Naive thymus-derived CD4-positive, alpha-beta T cell (primary cell): ENCODE measurements around the gene LTBP3. TPM values are rescaled to one million over a fixed set of nuclear protein-coding genes. Genes with fewer than 3 reads are reported as not detected.
A peak's percentile ranks its signal among the peaks of the same experiment; 100 is the strongest.
"Not testable (repeated sequence)": the region's sequence is repeated elsewhere in the genome, so short reads cannot be mapped to it uniquely, and the experiment has no call there.

Experiments used
- ATAC-seq: fragments of 150-1000 bp; cut with Tn5 transposase; 2 replicates; pipeline ENCODE4 v1.10.0; 2021; ENCODE audit warnings: mild to moderate bottlenecking, moderate library complexity
- CTCF ChIA-PET: fragments of 350-600 bp; sonication (Branson Sonifier 250); formaldehyde crosslinking; loops from one replicate; lab custom pipeline; 2021; ENCODE audit warnings: antibody characterized with exemption; lab: Charles Lee
- POLR2A ChIA-PET: fragments of 350-600 bp; sonication (Branson Sonifier 250); formaldehyde crosslinking; loops from one replicate; lab custom pipeline; 2021; ENCODE audit warnings: antibody characterized with exemption, inconsistent platforms; lab: Charles Lee
- DNase-seq, 9 donors: peaks; one replicate each; pipeline versions ENCODE4 v3.0.0 to v3.0.0-alpha.2; 2020 to 2022; ENCODE audit warnings: mixed read lengths in 1 of 9
- H3K27ac ChIP-seq: one replicate; pipeline ENCODE4 v1.7.0; 2013; ENCODE audit warnings: mild to moderate bottlenecking, low read depth, low read length, moderate library complexity
- H3K27me3 ChIP-seq, 2 donors: one replicate each; pipeline ENCODE4 v1.7.0; 2013; ENCODE audit warnings: low read length in 2 of 2, mild to moderate bottlenecking in 2 of 2, moderate library complexity in 2 of 2; ENCODE audit not compliant: control insufficient read depth in 2 of 2, insufficient read depth in 2 of 2
- H3K36me3 ChIP-seq, 3 experiments: 1 replicate in 2 of 3; 2 replicates in 1 of 3; pipeline ENCODE4 v1.7.0; 2013; ENCODE audit warnings: low read length in 3 of 3, mild to moderate bottlenecking in 3 of 3, moderate library complexity in 1 of 3; ENCODE audit not compliant: insufficient read depth in 3 of 3, control insufficient read depth in 2 of 3
- H3K4me1 ChIP-seq, 2 donors: one replicate each; pipeline ENCODE4 v1.7.0; 2013; ENCODE audit warnings: low read length in 2 of 2, mild to moderate bottlenecking in 2 of 2, moderate library complexity in 1 of 2; ENCODE audit not compliant: control insufficient read depth in 2 of 2, insufficient read depth in 2 of 2
- H3K4me3 ChIP-seq: 2 replicates; pipeline ENCODE4 v1.7.0; 2013; ENCODE audit warnings: mild to moderate bottlenecking, low read length
- H3K9me3 ChIP-seq, 3 experiments: 1 replicate in 2 of 3; 2 replicates in 1 of 3; pipeline ENCODE4 v1.7.0; 2013; ENCODE audit warnings: low read length in 3 of 3; ENCODE audit not compliant: control insufficient read depth in 2 of 3
- H3K27ac Mint-ChIP-seq, 9 donors: one replicate each; pipeline ENCODE4 v1.8.0; 2020 to 2022; ENCODE audit warnings: mixed read lengths in 9 of 9, mild to moderate bottlenecking in 8 of 9, moderate library complexity in 5 of 9, inconsistent platforms in 2 of 9
- H3K27me3 Mint-ChIP-seq, 5 donors: one replicate each; pipeline ENCODE4 v1.8.0; 2021 to 2022; ENCODE audit warnings: mixed read lengths in 5 of 5, mild to moderate bottlenecking in 1 of 5
- H3K36me3 Mint-ChIP-seq, 5 donors: one replicate each; pipeline ENCODE4 v1.8.0; 2020 to 2022; ENCODE audit warnings: mixed read lengths in 5 of 5, mild to moderate bottlenecking in 3 of 5, inconsistent platforms in 1 of 5
- H3K4me1 Mint-ChIP-seq, 7 donors: one replicate each; pipeline ENCODE4 v1.8.0; 2020 to 2022; ENCODE audit warnings: mixed read lengths in 7 of 7, mild to moderate bottlenecking in 3 of 7, inconsistent platforms in 1 of 7
- H3K4me3 Mint-ChIP-seq, 10 donors: one replicate each; pipeline ENCODE4 v1.8.0; 2020 to 2022; ENCODE audit warnings: mild to moderate bottlenecking in 10 of 10, mixed read lengths in 10 of 10, moderate library complexity in 6 of 10, inconsistent platforms in 2 of 10
- H3K9me3 Mint-ChIP-seq, 11 donors: one replicate each; pipeline ENCODE4 v1.8.0; 2020 to 2022; ENCODE audit warnings: mixed read lengths in 11 of 11, mild to moderate bottlenecking in 4 of 11, inconsistent platforms in 1 of 11, moderate library complexity in 1 of 11
- intact Hi-C, 2 donors: fragments of 100-400 bp; cut with micrococcal nuclease; formaldehyde crosslinking; loops; one replicate each; pipeline ENCODE4 v1.15.1; 2023
- polyA plus RNA-seq, 2 donors: library from polyadenylated mRNA; unstranded; fragments of 300-500 nt; fragmentation: Illumina TruSeq; gene quantifications; one replicate each; pipeline ENCODE4 v1.2.3, GENCODE V29; 2021
- total RNA-seq, 6 experiments: library from RNA in 5 of 6; stranded (reverse) in 5 of 6; gene quantifications; 1 replicate in 5 of 6; 2 replicates in 1 of 6; pipeline ENCODE4 v1.2.3 and lab custom pipeline; 2021 to 2026

LTBP3 gene
- total and polyA plus RNA-seq, 7 experiments from 2014 or later = 18.7 to 288 (median 216) TPM

DNA sequence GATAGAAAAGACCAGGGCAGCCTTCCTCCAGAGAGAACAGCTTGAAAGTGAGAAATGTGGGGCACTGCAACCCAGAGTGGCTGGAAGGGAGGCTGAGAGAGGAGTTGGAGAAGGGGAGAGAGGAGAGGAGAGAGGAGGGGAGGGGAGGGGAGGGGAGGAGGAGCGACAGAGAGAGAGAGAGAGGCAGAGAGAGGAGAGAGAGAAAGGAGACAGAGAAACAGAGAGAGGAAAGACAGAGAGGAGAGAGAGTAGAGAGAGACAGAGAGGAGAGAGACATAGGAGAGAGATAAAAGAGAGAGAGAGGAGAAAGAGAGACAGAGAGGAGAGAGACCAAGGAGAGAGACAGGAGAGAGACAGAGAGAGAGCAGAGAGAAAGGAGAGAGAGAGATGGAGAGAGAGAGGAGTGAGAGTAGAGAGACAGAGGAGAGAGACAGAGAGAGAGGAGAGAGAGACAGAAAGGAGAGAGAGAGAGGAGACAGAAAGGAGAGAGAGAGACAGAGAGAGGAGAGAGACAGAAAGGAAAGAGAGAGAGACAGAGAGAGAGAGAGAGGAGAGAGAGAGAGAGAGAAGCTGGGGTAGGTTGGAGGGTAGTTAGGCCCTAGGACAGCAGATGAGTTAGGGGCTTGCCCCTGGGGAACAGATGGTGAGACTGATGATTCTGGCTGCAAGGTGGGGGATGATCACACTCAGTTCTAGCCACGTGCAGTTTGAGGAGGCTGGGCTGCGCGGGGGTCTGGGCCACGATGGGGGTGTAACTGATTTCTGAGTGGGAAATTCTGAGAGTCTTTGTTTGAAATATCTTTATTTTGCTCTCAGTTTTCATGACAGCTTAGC lies 41.8 kb downstream of the LTBP3 start:
- Histone ChIP-seq H3K9me3 (no peaks in the 10 kb centered on the region), H3K4me1 (no peaks in the 10 kb centered on the region), H3K27ac (no peak overlapping the region), H3K36me3 (no peaks in the 10 kb centered on the region), H3K4me3 (no peak overlapping the region), H3K27me3 (no peaks in the 10 kb centered on the region)
- Mint-ChIP-seq H3K4me1 (peaks cover 9 to 11% (median 11%) of the 10 kb centered on the region in 7 donors), H3K4me3 (peak overlapping the region in 1 of 10 donors; percentile 48), H3K36me3 (no peaks in the 10 kb centered on the region), H3K27me3 (no peaks in the 10 kb centered on the region), H3K27ac (peak overlapping the region; percentile 13 to 92 (median 68)), H3K9me3 (no peaks in the 10 kb centered on the region)
- peak in 1 of 9 donors; percentile 13 for DNase-seq
- POLR2A ChIA-PET = interaction anchor here (1.1 to 9.6 kb wide), 8 partner anchors 9 to 92 kb away, joined by 3 to 97 read pairs (median 6); partner anchors contain the start of gene MALAT1
- CTCF ChIA-PET = interaction anchor here (0.5 to 0.9 kb wide), 3 partner anchors 72 to 740 kb away, joined by 3 to 4 read pairs (median 3); no protein-coding TSS in a partner anchor
- intact Hi-C loops = no loop called here
- ATAC-seq = peak; percentile 26

DNA sequence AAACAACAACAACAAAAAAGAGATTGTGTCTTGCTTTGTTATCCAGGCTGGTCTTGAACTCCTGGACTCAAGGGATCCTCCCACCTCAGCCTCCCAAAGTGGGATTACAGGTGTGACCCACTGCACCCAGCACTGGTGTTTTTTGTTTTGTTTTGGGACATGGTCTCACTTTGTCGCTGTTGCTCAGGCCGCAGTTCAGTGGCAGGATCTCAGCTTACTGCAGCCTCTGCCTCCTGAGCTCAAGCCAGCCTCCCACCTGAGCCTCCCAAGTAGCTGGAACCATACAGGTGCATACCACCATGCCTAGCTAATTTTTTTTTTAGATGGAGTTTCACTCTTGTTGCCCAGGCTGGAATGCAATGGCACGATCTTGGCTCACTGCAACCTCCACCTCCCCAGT lies 45.8 kb downstream of the LTBP3 start:
- H3K36me3 ChIP-seq, H3K27me3 Mint-ChIP-seq, H3K9me3 ChIP-seq, H3K27ac ChIP-seq, H3K4me3 ChIP-seq, H3K27ac Mint-ChIP-seq, H3K36me3 Mint-ChIP-seq, H3K4me3 Mint-ChIP-seq, H3K27me3 ChIP-seq, DNase-seq, ATAC-seq: not testable (repeated sequence)
- H3K9me3 Mint-ChIP-seq = peaks cover 0 to 11% (median 0%) of the 10 kb centered on the region in 11 donors
- ChIA-PET POLR2A (interaction anchor here (1.1 to 27.5 kb wide), 7 partner anchors 9 to 157 kb away, joined by 3 to 2591 read pairs (median 22); partner anchors contain the start of genes MALAT1 and NEAT1), CTCF (interaction anchor here (0.8 to 1.4 kb wide), 6 partner anchors 41 to 197 kb away, joined by 3 to 7 read pairs (median 4); no protein-coding TSS in a partner anchor)
- H3K4me1 ChIP-seq = peaks cover 4 to 13% of the 10 kb centered on the region in 2 donors
- peaks cover 20 to 28% (median 25%) of the 10 kb centered on the region in 7 donors for H3K4me1 Mint-ChIP-seq
- intact Hi-C loops = loop anchor here in 1 of 2 donors (5.0 kb wide), 1 partner anchor 400 kb away; the partner anchor contains the start of gene TM7SF2

DNA sequence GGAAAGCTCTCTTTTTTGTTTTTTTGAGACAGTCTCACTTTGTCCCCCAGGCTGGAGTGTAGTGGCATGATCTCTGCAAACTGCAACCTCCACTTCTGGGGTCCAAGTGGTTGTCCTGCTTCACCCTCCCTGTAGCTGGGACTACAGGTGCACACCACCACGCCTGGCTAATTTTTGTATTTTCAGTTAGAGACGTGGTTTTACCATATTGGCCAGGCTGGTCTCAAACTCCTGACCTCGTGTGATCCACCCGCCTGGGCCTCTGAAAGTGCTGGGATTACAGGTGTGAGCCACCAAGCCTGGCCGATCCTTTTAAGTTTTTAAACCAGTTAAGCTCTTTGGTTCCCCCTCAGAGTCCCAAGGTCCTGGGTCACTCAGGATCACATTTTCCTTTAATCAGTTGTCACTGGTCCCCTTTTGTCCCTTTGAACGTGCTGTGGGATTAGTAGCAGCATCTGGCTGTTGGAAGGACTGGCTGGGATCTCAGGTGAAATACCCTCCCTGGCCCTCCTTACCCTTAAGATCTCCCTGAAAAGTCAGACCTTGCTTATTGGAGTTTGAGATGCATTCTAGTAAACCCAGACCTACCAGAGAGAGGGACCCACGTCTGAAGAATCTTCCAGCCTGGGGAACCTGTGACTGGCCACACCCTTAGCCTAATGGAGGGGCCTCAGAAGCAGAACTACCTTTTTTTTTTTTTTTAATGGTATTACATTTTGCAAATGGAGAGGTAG lies 51.2 kb downstream of the LTBP3 start:
- Mint-ChIP-seq H3K4me1 (peaks cover 46 to 56% (median 49%) of the 10 kb centered on the region in 7 donors), H3K36me3 (peaks cover 23 to 33% (median 31%) of the 10 kb centered on the region in 5 donors), H3K27me3 (peaks cover 0 to 4% (median 0%) of the 10 kb centered on the region in 5 donors), H3K27ac (peak overlapping the region in 8 of 9 donors; percentile 78 to 92 (median 88)), H3K9me3 (peaks cover 0 to 22% (median 0%) of the 10 kb centered on the region in 11 donors), H3K4me3 (no peak overlapping the region)
- POLR2A ChIA-PET = interaction anchor here (0.6 to 27.5 kb wide), 36 partner anchors 9 to 383 kb away, joined by 3 to 2591 read pairs (median 4); partner anchors contain the start of genes CCDC85B, DPF2, FAM89B and FRMD8
- Histone ChIP-seq H3K4me3 (peak overlapping the region; percentile 99), H3K9me3 (no peaks in the 10 kb centered on the region), H3K4me1 (peaks cover 35 to 38% of the 10 kb centered on the region in 2 donors), H3K27ac (peak overlapping the region; percentile 99), H3K36me3 (peaks cover 42 to 45% (median 43%) of the 10 kb centered on the region in 3 experiments), H3K27me3 (no peaks in the 10 kb centered on the region)
- intact Hi-C loops = loop anchor here in 1 of 2 donors (1.0 kb wide), 1 partner anchor 8 kb away; the partner anchor contains the start of gene MALAT1
- ATAC-seq (peak; percentile 57), DNase-seq (peak in 7 of 9 donors; percentile 40 to 65 (median 58))
- CTCF ChIA-PET = interaction anchor here (0.7 to 7.8 kb wide), 9 partner anchors 9 to 281 kb away, joined by 3 to 90 read pairs (median 9); partner anchors contain the start of gene MALAT1

DNA sequence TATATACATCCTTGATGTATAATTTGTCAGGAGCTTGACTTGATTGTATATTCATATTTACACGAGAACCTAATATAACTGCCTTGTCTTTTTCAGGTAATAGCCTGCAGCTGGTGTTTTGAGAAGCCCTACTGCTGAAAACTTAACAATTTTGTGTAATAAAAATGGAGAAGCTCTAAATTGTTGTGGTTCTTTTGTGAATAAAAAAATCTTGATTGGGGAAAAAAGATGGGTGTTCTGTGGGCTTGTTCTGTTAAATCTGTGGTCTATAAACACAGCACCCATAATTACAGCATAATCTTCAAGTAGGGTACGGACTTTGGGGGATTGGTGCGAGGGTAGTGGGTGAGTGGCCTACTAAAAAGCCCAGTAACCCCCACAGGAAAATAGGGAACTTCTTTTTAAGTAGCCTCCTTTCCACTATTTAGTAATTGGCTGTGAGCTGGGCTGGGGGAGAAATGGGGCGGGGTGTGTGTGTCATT lies 51.8 kb downstream of the LTBP3 start:
- Histone ChIP-seq H3K4me3 (peak overlapping the region; percentile 99), H3K4me1 (peaks cover 35 to 38% of the 10 kb centered on the region in 2 donors), H3K27me3 (no peaks in the 10 kb centered on the region), H3K27ac (peak overlapping the region; percentile 99), H3K9me3 (no peaks in the 10 kb centered on the region), H3K36me3 (peaks cover 48 to 52% (median 49%) of the 10 kb centered on the region in 3 experiments)
- intact Hi-C loops = no loop called here
- H3K4me3 Mint-ChIP-seq = no peak overlapping the region
- CTCF ChIA-PET = interaction anchor here (0.7 to 7.8 kb wide), 9 partner anchors 8 to 124 kb away, joined by 3 to 90 read pairs (median 7); partner anchors contain the start of gene MALAT1
- H3K36me3 Mint-ChIP-seq = peaks cover 23 to 33% (median 31%) of the 10 kb centered on the region in 5 donors
- peaks cover 0 to 24% (median 0%) of the 10 kb centered on the region in 11 donors for H3K9me3 Mint-ChIP-seq
- peaks cover 46 to 59% (median 49%) of the 10 kb centered on the region in 7 donors for H3K4me1 Mint-ChIP-seq
- DNase-seq (peak in 1 of 9 donors; percentile 43), ATAC-seq (no peak)
- H3K27ac Mint-ChIP-seq = peak overlapping the region in 8 of 9 donors; percentile 78 to 92 (median 88)
- POLR2A ChIA-PET = interaction anchor here (0.6 to 27.5 kb wide), 32 partner anchors 9 to 384 kb away, joined by 3 to 2591 read pairs (median 4); partner anchors contain the start of genes CCDC85B, DPF2, FAM89B and FRMD8
- peaks cover 0 to 8% (median 0%) of the 10 kb centered on the region in 5 donors for H3K27me3 Mint-ChIP-seq

DNA sequence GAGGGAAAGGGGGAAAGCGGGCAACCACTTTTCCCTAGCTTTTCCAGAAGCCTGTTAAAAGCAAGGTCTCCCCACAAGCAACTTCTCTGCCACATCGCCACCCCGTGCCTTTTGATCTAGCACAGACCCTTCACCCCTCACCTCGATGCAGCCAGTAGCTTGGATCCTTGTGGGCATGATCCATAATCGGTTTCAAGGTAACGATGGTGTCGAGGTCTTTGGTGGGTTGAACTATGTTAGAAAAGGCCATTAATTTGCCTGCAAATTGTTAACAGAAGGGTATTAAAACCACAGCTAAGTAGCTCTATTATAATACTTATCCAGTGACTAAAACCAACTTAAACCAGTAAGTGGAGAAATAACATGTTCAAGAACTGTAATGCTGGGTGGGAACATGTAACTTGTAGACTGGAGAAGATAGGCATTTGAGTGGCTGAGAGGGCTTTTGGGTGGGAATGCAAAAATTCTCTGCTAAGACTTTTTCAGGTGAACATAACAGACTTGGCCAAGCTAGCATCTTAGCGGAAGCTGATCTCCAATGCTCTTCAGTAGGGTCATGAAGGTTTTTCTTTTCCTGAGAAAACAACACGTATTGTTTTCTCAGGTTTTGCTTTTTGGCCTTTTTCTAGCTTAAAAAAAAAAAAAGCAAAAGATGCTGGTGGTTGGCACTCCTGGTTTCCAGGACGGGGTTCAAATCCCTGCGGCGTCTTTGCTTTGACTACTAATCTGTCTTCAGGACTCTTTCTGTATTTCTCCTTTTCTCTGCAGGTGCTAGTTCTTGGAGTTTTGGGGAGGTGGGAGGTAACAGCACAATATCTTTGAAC lies 52.5 kb downstream of the LTBP3 start:
- peak in 4 of 9 donors; percentile 23 to 33 (median 31) for DNase-seq
- Histone ChIP-seq H3K9me3 (no peaks in the 10 kb centered on the region), H3K27me3 (no peaks in the 10 kb centered on the region), H3K4me3 (peak overlapping the region; percentile 99), H3K27ac (peak overlapping the region; percentile 99), H3K4me1 (peaks cover 34 to 35% of the 10 kb centered on the region in 2 donors), H3K36me3 (peaks cover 54 to 58% (median 55%) of the 10 kb centered on the region in 3 experiments)
- ChIA-PET CTCF (interaction anchor here (0.6 to 7.8 kb wide), 13 partner anchors 7 to 756 kb away, joined by 3 to 90 read pairs (median 4); partner anchors contain the start of gene MALAT1), POLR2A (interaction anchor here (0.6 to 27.5 kb wide), 41 partner anchors 10 to 638 kb away, joined by 3 to 2591 read pairs (median 4); partner anchors contain the start of genes CCDC85B, DPF2, EHBP1L1 and FAM89B)
- intact Hi-C loops = no loop called here
- Mint-ChIP-seq H3K9me3 (peaks cover 0 to 24% (median 0%) of the 10 kb centered on the region in 11 donors), H3K27ac (peak overlapping the region in 8 of 9 donors; percentile 78 to 92 (median 88)), H3K36me3 (peaks cover 23 to 33% (median 31%) of the 10 kb centered on the region in 5 donors), H3K4me1 (peaks cover 44 to 59% (median 50%) of the 10 kb centered on the region in 7 donors), H3K4me3 (no peak overlapping the region), H3K27me3 (peaks cover 0 to 10% (median 0%) of the 10 kb centered on the region in 5 donors)
- no peak for ATAC-seq
